ENCODE measurements around the gene SH3BP4.

DNA sequence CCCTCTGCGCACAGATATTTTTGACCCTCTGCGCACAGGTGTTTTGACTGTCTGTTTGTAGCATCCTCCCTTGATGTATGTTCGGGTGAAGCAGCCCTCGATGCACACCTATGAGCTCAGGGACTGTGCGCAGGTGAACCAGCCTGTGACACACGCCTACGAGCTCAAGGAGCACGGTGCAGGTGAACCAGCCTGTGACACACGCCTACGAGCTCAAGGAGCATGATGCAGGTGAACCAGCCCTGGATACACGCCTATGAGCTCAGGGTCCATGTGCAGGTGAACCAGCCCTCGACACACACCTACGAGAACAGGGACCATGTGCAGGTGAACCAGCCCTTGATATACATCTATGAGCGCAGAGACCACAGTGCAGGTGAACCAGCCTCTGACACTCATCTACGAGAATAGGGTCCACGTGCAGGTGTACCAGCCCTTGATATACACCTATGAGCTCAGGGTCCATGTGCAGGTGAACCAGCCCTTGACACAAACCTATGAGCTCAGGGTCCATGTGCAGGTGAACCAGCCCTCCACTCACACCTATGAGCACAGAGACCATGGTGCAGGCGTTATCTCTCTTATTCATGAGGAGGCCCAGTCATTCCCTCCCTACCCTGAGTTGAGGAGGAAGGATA lies 33.9 kb downstream of the SH3BP4 start:
- no peak for TF ChIP-seq CTCF (IDR thresholded peaks at IDR 0.05)
- no peak for TF ChIP-seq POLR2A (IDR thresholded peaks at IDR 0.05)

Measured in uterus (tissue), 2 donors.